ENCODE measurements around the gene DNAJC16.
"Not testable (repeated sequence)": the region's sequence is repeated elsewhere in the genome, so short reads cannot be mapped to it uniquely, and the experiment has no call there.

DNAJC16 gene

DNA sequence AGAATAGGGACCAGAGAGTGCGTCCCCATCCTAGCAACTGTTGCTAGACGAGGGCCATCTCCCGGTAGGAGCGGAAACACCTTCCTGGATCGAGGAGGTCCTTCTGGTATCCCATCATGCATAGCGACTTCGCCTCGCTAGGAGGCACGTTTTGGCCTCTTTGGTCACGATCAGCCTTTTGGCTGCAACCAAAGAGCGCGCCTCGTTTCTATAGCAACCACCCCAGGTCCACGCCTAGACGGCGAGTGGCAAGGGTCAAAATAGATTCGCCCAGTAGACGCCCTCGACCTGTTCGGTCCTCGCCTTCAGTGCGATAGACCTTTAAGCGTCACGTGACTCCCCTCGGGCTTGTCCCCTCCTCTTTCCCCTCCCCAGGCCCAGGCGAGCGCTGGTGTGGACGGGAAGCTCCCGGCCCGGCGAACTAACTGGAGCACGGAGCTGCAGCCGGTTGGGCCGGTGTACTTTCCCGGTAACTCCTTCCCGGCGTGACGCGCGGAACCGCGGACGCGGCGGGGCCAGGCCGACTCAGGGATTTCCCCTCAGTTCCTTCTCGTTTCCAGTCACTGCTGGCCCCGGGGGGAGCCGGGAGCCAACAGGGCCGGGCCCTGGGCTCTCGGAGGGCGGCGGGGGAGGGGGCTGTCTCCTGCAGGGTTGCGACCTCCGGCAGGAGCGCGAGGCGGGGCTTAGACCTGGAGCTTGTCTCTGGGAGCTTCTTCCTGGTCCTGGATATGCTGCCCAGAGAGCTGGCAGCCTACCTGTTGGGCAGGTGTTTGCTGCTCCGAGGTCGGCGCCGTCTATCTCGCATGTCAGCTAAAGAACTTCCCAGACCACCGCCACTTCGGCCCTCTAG, at the start of gene DNAJC16:
Gene DNAJC16 (plus strand): TSS at position 359 of the 850 bp plus-strand sequence. CDS start 2,258 bp downstream, outside the sequence.
- DNase-seq = peak; percentile 87 to 93 (median 90)

DNA sequence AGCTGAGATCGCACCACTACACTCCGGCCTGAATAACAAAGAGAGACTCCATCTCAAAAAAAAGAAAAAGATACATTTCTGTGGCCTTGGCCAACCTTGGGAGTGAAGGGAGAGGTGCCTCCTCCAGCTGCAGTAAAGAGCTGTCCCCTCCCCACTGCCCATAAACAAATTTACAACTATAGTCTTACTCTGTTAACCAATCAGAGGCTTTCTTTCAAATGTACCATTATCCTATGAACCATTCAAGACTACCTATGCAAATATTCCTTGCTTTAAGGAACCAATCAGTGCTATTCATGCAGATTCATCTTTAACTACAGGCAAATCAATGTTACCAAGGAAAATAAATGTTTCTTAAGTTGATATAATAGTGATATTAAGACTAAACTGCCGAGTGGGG, 49.7 kb upstream of the DNAJC16 start:
- no peak for DNase-seq

DNA sequence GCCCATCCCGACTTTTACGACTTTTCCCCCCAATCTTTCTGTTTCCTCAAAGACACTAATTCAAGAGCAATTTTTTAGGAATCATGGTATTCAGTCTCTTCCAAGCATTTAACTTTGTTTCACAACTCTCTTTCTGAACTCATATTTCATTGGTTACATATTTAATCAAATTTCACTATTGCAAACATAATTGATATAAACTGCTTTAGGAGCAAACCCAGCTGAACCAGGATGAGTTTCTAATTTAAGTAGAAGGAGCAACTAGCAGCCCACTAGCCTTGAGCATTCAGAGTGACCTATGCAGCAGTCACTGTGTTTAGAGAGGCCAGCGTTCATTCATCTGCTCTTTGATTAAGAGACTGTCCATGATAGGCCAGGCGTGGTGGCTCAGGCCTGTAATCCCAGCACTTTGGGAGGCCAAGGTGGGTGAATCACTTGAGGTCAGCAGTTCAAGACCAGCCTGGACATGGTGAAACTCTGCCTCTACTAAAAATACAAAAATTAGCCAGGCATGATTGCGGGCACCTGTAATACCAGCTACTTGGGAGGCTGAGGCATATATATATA, 48.9 kb upstream of the DNAJC16 start:
- no peak for DNase-seq

DNA sequence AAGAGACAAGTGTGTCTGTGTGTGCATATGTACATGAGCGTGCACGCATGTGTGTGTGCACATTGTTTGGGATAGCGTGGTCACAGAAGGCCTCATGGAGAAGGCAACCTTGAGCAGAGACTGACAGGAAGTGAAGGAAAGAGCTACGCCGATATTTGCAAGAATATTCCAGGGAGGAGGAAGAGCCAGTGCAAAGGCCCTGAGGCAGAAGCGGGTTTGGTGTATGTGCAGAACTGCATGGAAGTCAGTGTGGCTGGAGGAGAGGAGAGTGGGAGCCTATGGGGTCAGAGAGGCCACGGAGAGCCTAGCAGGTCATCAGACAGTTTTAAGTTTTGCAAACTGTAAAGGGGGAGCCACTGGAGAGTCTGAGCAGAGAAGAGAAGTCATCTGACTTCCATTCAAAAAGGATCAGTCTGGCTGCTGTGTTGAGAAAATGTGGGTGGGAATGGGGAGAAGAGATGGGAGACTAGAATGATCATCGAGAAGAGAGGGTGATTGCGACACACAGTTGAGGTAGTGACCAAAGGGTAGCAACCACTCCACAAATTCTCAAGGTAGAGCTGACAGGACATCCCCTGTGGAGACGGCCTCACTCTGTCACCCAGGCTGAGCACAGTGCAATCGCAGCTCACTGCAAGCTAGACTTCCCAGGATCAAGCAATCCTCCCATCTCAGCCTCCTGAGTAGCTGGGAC, 46.8 kb upstream of the DNAJC16 start:
- no peak for DNase-seq

DNA sequence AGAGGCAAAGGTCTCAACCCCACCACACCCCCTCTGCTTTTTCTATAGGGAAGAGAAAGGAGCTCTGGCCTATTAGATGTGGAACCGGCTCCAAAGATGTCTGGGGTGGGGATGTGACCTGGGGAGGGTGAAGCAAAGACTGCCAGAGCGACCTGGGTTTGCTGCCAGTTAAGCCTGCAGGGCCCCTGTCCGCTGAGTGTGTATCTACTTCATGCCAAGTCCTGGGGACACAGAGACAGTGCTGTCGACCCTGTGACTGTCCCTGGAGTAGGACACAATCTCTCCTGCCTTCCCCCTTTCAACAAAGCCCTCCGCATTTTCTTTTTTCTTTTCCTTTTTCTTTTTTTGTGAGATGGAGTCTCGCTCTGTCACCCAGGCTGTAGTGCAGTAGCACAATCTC, 44.2 kb upstream of the DNAJC16 start:
- DNase-seq = not testable (repeated sequence)

GRCh38 chr1:15482983-15483543, 43.6 kb upstream of the DNAJC16 start:
- DNase-seq = not testable (repeated sequence)

DNA sequence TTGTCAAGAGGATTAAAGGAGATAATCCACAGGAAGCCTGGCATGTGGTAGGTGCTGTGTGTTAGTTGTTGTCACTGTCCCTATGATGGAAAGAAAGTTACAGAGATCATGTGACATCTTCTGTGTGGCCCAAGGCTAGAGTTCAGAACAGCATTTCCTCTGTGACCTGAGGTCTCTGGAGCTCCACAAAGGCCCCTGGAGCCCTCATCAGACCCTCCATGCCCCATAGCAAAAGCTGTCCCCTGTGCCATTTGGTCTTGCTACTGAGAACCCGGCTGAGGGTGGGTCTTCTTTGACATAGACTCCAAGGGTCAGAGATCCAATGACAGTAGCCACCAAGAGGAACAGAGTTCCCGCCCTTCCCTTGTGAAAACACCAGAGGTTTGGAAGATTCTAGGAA, 42.7 kb upstream of the DNAJC16 start:
- no peak for DNase-seq

DNA sequence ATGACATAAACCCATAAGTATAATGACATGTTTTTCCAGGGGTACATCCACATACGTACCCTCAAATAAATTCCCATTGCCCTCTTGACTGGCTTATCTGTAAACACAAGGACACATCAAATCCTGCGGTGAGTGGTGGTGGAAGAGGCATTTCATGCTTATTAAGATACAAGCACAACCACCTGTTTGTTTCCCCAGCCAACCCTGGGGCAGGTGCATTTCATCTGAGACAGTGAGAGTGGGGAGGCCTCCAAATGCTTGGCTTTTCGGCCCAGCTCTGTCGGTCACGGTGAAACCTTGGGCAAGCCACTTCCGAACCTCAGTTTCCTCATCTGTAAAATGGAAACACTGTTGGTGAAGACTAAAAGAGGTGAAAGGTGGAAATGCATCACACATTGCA, 42.2 kb upstream of the DNAJC16 start:
- not testable (repeated sequence) for DNase-seq

DNA sequence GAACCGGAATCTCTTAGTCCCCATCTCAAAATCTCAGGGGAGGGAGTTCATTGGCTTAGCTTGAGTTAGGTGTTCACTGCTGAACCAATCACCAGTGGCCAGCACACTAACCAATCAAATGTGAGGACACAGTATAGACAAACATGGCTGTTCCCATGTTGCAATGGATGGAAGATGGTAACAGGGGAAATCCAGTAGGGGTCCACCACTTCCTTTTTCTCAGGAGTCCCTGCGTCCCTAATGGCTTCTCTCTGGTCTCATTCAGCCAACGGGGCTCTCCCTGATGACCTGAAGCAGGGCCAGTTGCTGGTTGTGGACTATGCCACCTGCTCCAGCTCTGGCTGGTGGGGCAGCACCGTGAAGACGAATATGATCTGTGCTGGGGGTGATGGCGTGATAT, 41.0 kb upstream of the DNAJC16 start:
- no peak for DNase-seq

- DNase-seq = not testable (repeated sequence)
These were observed 39.6 kb upstream of the DNAJC16 start for GRCh38 chr1:15486844-15487610.

DNA sequence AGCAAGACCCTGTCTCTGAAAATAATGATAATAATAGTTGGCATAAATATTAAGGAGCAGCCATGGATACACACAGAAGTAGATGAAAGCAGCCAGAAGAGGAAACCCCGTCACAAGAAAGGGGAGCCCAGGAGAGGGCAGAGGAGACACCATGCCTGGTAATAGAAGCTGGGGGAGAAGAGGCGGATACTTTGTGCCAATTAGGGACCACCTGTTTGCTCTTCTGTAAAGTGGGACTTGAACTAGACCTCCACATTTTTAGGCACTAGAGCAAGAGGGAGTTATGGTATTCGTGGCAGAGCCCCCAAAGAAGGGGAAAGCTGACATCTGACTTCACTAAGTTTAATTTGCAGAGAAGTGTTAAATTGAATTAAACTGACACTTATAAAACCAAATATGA, 38.3 kb upstream of the DNAJC16 start:
- no peak for DNase-seq

DNA sequence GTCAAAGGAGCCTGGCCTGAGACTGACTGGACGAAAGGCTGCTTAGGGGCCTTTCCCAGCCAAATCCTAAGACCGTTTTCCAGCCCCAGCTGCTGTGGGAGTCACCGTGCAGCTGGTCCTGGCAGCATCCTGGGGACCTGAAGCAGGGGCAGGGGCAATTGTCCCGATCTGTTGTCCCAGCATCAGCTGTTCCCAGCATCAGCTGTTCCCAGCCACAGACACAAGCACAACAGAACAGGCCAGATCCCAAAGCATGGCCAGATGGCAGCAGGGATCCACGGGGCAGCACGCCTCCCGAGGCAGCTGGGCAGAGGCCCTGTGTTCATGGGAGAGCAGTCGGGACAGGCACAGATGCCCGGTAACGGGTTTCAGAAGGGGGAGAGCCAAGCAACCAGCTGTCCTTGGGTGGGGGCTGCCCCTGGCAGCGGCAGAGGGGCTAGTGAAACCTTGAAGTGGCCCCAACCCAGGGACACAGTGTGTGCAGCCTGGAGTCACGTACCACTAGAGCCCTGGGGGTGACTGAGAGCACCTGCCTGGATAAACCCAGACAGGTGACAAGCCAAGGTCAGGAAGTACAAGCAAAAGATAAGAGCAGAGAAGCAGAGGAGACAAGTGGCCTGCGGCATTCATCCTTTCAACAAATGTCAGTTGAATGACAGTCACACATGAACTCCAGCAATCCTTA, 37.5 kb upstream of the DNAJC16 start:
- DNase-seq = no peak

- not testable (repeated sequence) for DNase-seq
These were observed 35.6 kb upstream of the DNAJC16 start for GRCh38 chr1:15491010-15491409.

DNA sequence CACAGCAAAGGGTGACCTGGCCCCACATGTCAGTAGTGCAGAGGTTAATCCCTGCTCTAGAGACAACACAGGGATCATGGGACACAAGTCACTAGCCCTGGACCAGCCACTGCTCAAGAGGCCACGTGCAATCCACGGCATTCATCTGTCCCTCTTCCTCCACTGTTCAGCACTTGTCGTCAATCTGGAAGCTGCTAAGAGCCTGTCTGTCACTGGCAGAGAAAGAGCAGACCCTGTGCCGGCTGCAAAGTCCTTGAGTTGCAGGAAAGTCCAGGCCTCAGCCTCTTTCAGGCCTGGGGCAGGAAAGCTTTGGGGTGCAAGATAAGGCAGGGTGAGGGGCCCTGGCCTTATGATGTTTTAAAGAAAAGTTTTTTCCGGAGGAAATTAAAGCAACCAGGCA, 34.1 kb upstream of the DNAJC16 start:
- DNase-seq = no peak

- DNase-seq = no peak
These were observed 32.7 kb upstream of the DNAJC16 start for GRCh38 chr1:15493869-15494390.

- no peak for DNase-seq
These were observed 26.2 kb upstream of the DNAJC16 start for GRCh38 chr1:15500184-15501178.

- peak in 3 of 4 experiments; percentile 4 to 19 (median 8) for DNase-seq
These were observed 25.2 kb upstream of the DNAJC16 start for GRCh38 chr1:15501208-15502032.

DNA sequence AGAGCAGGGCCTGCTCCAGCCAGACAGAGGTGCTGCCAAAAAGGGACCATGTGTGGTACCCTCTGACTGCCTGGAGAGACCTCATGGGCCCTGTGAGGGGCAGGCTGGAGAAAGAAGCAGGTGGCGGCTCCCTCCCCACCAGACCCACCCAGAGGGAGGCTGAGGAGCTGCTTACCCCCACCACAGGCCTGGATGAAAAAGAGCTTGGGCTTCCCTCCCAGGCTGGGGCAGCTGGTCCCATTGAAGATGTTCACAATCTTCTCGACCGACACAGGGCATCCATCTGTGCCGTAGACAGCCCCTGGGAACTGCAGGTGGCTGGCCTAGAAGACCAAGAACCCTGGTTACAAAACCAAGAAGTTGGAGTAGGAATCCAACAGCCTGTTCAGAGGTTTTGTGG, 22.2 kb upstream of the DNAJC16 start:
- DNase-seq = no peak

- DNase-seq = no peak
These were observed 19.8 kb upstream of the DNAJC16 start for GRCh38 chr1:15506831-15507230.

DNA sequence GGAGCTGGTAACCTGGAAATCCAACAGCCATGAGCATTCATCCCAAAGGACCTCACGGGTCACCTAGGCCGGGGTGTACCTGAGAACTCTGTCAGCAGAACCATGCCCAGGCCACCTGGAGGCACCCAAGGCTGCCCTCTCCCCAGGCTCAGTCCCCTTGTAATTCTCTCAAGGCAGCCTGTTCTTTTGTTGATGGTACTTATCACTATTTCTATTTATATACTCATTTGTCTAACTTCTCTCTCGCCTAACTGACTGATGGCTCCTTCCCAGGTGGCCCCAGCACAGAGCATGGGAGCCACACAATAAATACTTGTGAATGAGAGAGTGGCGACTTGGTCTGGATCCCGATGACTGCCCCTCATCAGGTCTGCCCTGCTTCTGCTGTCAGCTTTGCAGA, 19.4 kb upstream of the DNAJC16 start:
- DNase-seq = no peak
